Measurements from ENCODE around the gene OOEP. TPM values are rescaled to one million over a fixed set of nuclear protein-coding genes. Genes with fewer than 3 reads are reported as not detected.
A peak's percentile ranks its signal among the peaks of the same experiment; 100 is the strongest.

The OOEP gene
- total RNA-seq, 1 experiment from 2014 or later, result 1.1 TPM

DNA sequence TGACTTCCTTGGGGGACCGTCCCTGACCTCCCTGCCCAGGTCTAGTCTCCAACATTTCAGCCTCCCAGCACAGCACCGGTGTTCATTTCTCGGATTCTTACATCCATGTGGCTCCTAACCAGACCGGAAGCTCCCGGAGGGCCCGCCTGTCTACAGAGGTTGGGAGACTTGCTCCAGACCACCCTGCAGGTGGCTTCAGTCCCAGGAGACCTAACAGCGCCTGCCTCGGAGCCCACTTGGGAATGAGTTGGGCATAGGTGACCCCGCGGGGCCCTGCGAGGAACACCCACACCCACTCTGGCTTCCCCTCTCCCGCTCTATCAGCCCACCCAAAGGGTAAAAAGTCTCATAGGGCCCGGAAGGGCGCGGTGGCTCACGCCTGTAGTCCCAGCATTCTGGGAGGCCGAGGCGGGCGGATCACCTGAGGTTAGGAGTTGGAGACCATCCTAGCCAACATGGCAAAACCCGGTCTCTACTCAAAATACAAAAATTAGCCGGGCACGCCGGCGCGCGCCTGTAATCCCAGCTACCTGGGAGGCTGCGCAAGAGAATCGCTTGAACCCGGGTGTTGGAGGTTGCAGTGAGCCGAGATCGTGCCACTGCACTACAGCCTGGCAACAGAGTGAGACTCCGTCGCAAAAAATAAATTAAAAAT, 21.0 kb downstream of the OOEP start:
- Mint-ChIP-seq H3K9me3 (no peaks in the 10 kb centered on the region), H3K27me3 (ENCODE audit: low read depth) (peaks cover 8% of the 10 kb centered on the region), H3K27ac (peak overlapping the region; percentile 93), H3K4me3 (0 out of 2 replicates have a peak overlapping the region, but pooled peaks have one; percentile 16), H3K36me3 (peaks cover 2% of the 10 kb centered on the region; the same call in 1 of the 2 replicates), H3K4me1 (peaks cover 59% of the 10 kb centered on the region)
- TF ChIP-seq, protein P1, sequence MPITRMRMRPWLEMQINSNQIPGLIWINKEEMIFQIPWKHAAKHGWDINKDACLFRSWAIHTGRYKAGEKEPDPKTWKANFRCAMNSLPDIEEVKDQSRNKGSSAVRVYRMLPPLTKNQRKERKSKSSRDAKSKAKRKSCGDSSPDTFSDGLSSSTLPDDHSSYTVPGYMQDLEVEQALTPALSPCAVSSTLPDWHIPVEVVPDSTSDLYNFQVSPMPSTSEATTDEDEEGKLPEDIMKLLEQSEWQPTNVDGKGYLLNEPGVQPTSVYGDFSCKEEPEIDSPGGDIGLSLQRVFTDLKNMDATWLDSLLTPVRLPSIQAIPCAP (CRISPR knock-in tag; IDR thresholded peaks at IDR 0.05), result no peak
- TF ChIP-seq, protein P2, sequence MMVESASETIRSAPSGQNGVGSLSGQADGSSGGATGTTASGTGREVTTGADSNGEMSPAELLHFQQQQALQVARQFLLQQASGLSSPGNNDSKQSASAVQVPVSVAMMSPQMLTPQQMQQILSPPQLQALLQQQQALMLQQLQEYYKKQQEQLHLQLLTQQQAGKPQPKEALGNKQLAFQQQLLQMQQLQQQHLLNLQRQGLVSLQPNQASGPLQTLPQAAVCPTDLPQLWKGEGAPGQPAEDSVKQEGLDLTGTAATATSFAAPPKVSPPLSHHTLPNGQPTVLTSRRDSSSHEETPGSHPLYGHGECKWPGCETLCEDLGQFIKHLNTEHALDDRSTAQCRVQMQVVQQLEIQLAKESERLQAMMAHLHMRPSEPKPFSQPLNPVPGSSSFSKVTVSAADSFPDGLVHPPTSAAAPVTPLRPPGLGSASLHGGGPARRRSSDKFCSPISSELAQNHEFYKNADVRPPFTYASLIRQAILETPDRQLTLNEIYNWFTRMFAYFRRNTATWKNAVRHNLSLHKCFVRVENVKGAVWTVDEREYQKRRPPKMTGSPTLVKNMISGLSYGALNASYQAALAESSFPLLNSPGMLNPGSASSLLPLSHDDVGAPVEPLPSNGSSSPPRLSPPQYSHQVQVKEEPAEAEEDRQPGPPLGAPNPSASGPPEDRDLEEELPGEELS (CRISPR knock-in tag; IDR thresholded peaks at IDR 0.05), result no peak
- TF ChIP-seq, protein P3, sequence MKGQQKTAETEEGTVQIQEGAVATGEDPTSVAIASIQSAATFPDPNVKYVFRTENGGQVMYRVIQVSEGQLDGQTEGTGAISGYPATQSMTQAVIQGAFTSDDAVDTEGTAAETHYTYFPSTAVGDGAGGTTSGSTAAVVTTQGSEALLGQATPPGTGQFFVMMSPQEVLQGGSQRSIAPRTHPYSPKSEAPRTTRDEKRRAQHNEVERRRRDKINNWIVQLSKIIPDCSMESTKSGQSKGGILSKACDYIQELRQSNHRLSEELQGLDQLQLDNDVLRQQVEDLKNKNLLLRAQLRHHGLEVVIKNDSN (CRISPR knock-in tag; IDR thresholded peaks at IDR 0.05), result 0 out of 2 replicates have a peak, but pooled peaks have one; percentile 32
- TF ChIP-seq, protein P4, sequence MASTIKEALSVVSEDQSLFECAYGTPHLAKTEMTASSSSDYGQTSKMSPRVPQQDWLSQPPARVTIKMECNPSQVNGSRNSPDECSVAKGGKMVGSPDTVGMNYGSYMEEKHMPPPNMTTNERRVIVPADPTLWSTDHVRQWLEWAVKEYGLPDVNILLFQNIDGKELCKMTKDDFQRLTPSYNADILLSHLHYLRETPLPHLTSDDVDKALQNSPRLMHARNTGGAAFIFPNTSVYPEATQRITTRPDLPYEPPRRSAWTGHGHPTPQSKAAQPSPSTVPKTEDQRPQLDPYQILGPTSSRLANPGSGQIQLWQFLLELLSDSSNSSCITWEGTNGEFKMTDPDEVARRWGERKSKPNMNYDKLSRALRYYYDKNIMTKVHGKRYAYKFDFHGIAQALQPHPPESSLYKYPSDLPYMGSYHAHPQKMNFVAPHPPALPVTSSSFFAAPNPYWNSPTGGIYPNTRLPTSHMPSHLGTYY (CRISPR knock-in tag; IDR thresholded peaks at IDR 0.05), result no peak
- TF ChIP-seq, protein P5, sequence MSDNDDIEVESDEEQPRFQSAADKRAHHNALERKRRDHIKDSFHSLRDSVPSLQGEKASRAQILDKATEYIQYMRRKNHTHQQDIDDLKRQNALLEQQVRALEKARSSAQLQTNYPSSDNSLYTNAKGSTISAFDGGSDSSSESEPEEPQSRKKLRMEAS (CRISPR knock-in tag; IDR thresholded peaks at IDR 0.05), result peak; percentile 67
- 0 out of 2 replicates have a peak, but pooled peaks have one; percentile 45 for TF ChIP-seq TEAD1 (CRISPR knock-in tag; IDR thresholded peaks at IDR 0.05)
- DNase-seq (ENCODE audit: low spot score) (peak; percentile 46), ATAC-seq (peak; percentile 43)
- POLR2A ChIA-PET, result interaction anchor here (0.6 to 1.5 kb wide), 3 partner anchors 40 to 165 kb away, joined by 4 to 5 read pairs (median 5); no protein-coding TSS in a partner anchor
- CTCF ChIA-PET, result interaction anchor here (0.9 to 3.1 kb wide), 10 partner anchors 13 to 63 kb away, joined by 3 to 17 read pairs (median 6); no protein-coding TSS in a partner anchor

DNA sequence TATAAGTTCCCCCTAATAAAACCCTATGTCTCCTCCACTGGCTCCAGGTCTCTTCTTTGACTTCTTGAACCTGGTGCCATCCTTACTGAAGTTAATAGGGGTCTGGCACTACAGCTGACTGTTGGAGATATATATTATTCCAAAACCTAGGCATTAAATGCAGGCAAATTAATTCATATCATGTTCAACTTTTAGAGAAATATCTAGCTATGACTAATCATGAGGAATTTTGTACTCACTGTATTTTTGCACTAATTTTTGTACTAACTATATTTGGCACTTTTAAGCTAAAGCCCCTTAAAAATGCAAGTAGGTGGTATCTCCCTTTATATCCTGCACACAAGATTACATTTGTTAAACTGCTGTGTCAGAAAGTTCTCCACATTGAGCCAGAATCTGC, 26.5 kb downstream of the OOEP start:
- POLR2A ChIA-PET, result no interaction called here
- H3K4me3 Mint-ChIP-seq, result no peak overlapping the region
- DNase-seq (ENCODE audit: low spot score), result no peak
- TF ChIP-seq, protein P6, sequence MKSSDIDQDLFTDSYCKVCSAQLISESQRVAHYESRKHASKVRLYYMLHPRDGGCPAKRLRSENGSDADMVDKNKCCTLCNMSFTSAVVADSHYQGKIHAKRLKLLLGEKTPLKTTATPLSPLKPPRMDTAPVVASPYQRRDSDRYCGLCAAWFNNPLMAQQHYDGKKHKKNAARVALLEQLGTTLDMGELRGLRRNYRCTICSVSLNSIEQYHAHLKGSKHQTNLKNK (CRISPR knock-in tag; IDR thresholded peaks at IDR 0.05), result no peak
- TF ChIP-seq ZBTB21 (CRISPR knock-in tag; IDR thresholded peaks at IDR 0.05; ENCODE audit: borderline replicate concordance), result no peak
- TF ChIP-seq, protein P7, sequence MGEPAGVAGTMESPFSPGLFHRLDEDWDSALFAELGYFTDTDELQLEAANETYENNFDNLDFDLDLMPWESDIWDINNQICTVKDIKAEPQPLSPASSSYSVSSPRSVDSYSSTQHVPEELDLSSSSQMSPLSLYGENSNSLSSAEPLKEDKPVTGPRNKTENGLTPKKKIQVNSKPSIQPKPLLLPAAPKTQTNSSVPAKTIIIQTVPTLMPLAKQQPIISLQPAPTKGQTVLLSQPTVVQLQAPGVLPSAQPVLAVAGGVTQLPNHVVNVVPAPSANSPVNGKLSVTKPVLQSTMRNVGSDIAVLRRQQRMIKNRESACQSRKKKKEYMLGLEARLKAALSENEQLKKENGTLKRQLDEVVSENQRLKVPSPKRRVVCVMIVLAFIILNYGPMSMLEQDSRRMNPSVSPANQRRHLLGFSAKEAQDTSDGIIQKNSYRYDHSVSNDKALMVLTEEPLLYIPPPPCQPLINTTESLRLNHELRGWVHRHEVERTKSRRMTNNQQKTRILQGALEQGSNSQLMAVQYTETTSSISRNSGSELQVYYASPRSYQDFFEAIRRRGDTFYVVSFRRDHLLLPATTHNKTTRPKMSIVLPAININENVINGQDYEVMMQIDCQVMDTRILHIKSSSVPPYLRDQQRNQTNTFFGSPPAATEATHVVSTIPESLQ (CRISPR knock-in tag; IDR thresholded peaks at IDR 0.05), result no peak
- no peak for TF ChIP-seq NFATC4 (CRISPR knock-in tag; IDR thresholded peaks at IDR 0.05)
- TF ChIP-seq SMAD3 (CRISPR knock-in tag; IDR thresholded peaks at IDR 0.05; ENCODE audit: borderline replicate concordance), result no peak
- TF ChIP-seq, protein P4 (CRISPR knock-in tag; IDR thresholded peaks at IDR 0.05), result no peak
- no peak for TF ChIP-seq CREB1 (CRISPR knock-in tag; IDR thresholded peaks at IDR 0.05)
- TF ChIP-seq ESRRA (CRISPR knock-in tag; IDR thresholded peaks at IDR 0.05; ENCODE audit: borderline replicate concordance), result no peak
- TF ChIP-seq, protein P8, sequence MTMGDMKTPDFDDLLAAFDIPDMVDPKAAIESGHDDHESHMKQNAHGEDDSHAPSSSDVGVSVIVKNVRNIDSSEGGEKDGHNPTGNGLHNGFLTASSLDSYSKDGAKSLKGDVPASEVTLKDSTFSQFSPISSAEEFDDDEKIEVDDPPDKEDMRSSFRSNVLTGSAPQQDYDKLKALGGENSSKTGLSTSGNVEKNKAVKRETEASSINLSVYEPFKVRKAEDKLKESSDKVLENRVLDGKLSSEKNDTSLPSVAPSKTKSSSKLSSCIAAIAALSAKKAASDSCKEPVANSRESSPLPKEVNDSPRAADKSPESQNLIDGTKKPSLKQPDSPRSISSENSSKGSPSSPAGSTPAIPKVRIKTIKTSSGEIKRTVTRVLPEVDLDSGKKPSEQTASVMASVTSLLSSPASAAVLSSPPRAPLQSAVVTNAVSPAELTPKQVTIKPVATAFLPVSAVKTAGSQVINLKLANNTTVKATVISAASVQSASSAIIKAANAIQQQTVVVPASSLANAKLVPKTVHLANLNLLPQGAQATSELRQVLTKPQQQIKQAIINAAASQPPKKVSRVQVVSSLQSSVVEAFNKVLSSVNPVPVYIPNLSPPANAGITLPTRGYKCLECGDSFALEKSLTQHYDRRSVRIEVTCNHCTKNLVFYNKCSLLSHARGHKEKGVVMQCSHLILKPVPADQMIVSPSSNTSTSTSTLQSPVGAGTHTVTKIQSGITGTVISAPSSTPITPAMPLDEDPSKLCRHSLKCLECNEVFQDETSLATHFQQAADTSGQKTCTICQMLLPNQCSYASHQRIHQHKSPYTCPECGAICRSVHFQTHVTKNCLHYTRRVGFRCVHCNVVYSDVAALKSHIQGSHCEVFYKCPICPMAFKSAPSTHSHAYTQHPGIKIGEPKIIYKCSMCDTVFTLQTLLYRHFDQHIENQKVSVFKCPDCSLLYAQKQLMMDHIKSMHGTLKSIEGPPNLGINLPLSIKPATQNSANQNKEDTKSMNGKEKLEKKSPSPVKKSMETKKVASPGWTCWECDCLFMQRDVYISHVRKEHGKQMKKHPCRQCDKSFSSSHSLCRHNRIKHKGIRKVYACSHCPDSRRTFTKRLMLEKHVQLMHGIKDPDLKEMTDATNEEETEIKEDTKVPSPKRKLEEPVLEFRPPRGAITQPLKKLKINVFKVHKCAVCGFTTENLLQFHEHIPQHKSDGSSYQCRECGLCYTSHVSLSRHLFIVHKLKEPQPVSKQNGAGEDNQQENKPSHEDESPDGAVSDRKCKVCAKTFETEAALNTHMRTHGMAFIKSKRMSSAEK (CRISPR knock-in tag; IDR thresholded peaks at IDR 0.05; ENCODE audit: borderline replicate concordance), result no peak
- TF ChIP-seq, protein P9, sequence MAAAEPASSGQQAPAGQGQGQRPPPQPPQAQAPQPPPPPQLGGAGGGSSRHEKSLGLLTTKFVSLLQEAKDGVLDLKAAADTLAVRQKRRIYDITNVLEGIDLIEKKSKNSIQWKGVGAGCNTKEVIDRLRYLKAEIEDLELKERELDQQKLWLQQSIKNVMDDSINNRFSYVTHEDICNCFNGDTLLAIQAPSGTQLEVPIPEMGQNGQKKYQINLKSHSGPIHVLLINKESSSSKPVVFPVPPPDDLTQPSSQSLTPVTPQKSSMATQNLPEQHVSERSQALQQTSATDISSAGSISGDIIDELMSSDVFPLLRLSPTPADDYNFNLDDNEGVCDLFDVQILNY (CRISPR knock-in tag; IDR thresholded peaks at IDR 0.05), result no peak
- TF ChIP-seq, protein P10, sequence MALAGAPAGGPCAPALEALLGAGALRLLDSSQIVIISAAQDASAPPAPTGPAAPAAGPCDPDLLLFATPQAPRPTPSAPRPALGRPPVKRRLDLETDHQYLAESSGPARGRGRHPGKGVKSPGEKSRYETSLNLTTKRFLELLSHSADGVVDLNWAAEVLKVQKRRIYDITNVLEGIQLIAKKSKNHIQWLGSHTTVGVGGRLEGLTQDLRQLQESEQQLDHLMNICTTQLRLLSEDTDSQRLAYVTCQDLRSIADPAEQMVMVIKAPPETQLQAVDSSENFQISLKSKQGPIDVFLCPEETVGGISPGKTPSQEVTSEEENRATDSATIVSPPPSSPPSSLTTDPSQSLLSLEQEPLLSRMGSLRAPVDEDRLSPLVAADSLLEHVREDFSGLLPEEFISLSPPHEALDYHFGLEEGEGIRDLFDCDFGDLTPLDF (CRISPR knock-in tag; IDR thresholded peaks at IDR 0.05), result no peak

More for the DNA sequence above, 26.5 kb downstream of the OOEP start:
- Mint-ChIP-seq H3K27ac (no peak overlapping the region), H3K9me3 (no peaks in the 10 kb centered on the region), H3K36me3 (no peaks in the 10 kb centered on the region), H3K27me3 (ENCODE audit: low read depth) (no peaks in the 10 kb centered on the region; the same call in 1 of the 2 replicates), H3K4me1 (peaks cover 32% of the 10 kb centered on the region)
- no peak for ATAC-seq
- CTCF ChIA-PET, result interaction anchor here (1.2 kb wide), 1 partner anchor 58 kb away, joined by 3 read pairs; no protein-coding TSS in a partner anchor

Measured in WTC11 (cell line).